Bronchial epithelial cell (primary cell): ENCODE data around the gene OR13G1. TPM values are rescaled to one million over a fixed set of nuclear protein-coding genes. Genes with fewer than 3 reads are reported as not detected.

Source experiments
- DNase-seq: peaks from one replicate; pipeline ENCODE4 v3.0.0-alpha.2; 2010; ENCODE audit warnings: low read depth
- FAIRE-seq: peaks from 2 replicates; lab custom pipeline; 2011; peaks lifted over from hg19 to GRCh38; lab: Jason Lieb, UNC
- H3K27me3 ChIP-seq: 2 replicates; pipeline ENCODE4 v1.5.1; 2011; ENCODE audit warnings: low read length; ENCODE audit not compliant: control insufficient read depth, insufficient read depth
- H3K36me3 ChIP-seq: 2 replicates; pipeline ENCODE4 v1.5.1; 2011; ENCODE audit warnings: low read length; ENCODE audit not compliant: control insufficient read depth, insufficient read depth
- H3K4me3 ChIP-seq: 2 replicates; pipeline ENCODE4 v1.5.1; 2011; ENCODE audit warnings: mild to moderate bottlenecking, low read depth, low read length, control low read depth
- total RNA-seq: library from RNA; depleted of rRNA; stranded (reverse); fragments of >200 nt; gene quantifications from 2 replicates; pipeline ENCODE4 v1.2.1, GENCODE V29; 2014
- TF ChIP-seq, protein P1 (sequence below): IDR thresholded peaks from 2 replicates; pipeline ENCODE4 v1.5.1; 2011; ENCODE audit warnings: mild to moderate bottlenecking, moderate library complexity, low read length, control low read depth, inconsistent platforms; ENCODE audit not compliant: insufficient read depth, severe bottlenecking

Gene OR13G1
- total RNA-seq, 1 donor from 2014 or later, result not detected

DNA sequence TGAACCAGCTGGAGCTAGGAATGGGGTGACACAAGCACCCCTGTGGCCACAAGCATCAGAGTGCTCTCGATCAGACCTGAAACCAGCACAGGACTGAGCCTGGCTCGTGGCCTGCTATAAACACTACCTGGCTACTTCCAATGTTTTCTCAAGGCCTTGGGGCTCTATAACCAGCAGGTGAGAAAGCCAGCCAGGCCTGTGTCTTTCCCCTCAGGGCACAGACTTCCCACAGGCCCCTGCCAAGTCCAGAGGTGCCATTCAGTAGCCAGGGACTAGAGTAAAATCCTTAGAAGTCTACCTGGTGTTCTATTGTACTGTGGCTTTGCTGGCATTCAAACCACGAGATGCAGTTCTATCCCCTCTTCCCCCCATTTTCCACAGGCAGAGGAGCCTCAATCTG is 51.6 kb downstream of the OR13G1 start:
- no peaks in the 10 kb centered on the region for H3K27me3 ChIP-seq
- FAIRE-seq, result no peak
- no peak for DNase-seq
- TF ChIP-seq, protein P1, sequence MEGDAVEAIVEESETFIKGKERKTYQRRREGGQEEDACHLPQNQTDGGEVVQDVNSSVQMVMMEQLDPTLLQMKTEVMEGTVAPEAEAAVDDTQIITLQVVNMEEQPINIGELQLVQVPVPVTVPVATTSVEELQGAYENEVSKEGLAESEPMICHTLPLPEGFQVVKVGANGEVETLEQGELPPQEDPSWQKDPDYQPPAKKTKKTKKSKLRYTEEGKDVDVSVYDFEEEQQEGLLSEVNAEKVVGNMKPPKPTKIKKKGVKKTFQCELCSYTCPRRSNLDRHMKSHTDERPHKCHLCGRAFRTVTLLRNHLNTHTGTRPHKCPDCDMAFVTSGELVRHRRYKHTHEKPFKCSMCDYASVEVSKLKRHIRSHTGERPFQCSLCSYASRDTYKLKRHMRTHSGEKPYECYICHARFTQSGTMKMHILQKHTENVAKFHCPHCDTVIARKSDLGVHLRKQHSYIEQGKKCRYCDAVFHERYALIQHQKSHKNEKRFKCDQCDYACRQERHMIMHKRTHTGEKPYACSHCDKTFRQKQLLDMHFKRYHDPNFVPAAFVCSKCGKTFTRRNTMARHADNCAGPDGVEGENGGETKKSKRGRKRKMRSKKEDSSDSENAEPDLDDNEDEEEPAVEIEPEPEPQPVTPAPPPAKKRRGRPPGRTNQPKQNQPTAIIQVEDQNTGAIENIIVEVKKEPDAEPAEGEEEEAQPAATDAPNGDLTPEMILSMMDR, result no peak
- H3K36me3 ChIP-seq, result no peaks in the 10 kb centered on the region
- no peak overlapping the region for H3K4me3 ChIP-seq

Other genes starting within 250 kb of the OR13G1 start
- gene OR2B11, start 221.6 kb downstream of the OR13G1 start, total RNA-seq, result not detected in 2 replicates
- not detected in 2 replicates for gene OR2C3, start 143.3 kb downstream of the OR13G1 start, total RNA-seq
- not detected in 2 replicates for gene GCSAML, start 130.6 kb downstream of the OR13G1 start, total RNA-seq
- not detected in 2 replicates for gene OR2G2, start 91.4 kb downstream of the OR13G1 start, total RNA-seq
- gene OR2G3, start 74.2 kb downstream of the OR13G1 start, total RNA-seq, result not detected in 2 replicates
- not detected in 2 replicates for gene OR6F1, start 36.9 kb upstream of the OR13G1 start, total RNA-seq
- gene OR14K1, start 58.9 kb upstream of the OR13G1 start, total RNA-seq, result not detected in 2 replicates
- gene OR14A2, start 68.4 kb upstream of the OR13G1 start, total RNA-seq, result not detected in 2 replicates
- gene OR1C1, start 80.8 kb upstream of the OR13G1 start, total RNA-seq, result not detected in 2 replicates
- not detected in 2 replicates for gene OR14A16, start 144.4 kb upstream of the OR13G1 start, total RNA-seq
- gene OR11L1, start 162.2 kb upstream of the OR13G1 start, total RNA-seq, result not detected in 2 replicates
- gene TRIM58, start 177.4 kb upstream of the OR13G1 start, total RNA-seq, result not detected in 2 replicates
- not detected in 2 replicates for gene OR2W3, start 215.8 kb upstream of the OR13G1 start, total RNA-seq
- gene OR2T8, start 240.5 kb upstream of the OR13G1 start, total RNA-seq, result not detected in 2 replicates
- not detected in 2 replicates for gene OR2AJ1, start 245.2 kb upstream of the OR13G1 start, total RNA-seq